GM23338 (cell line): ENCODE results near the gene SLC41A2. TPM values are rescaled to one million over a fixed set of nuclear protein-coding genes. Genes with fewer than 3 reads are reported as not detected.

Source experiments
- ATAC-seq: fragments of 200-7000 bp; cut with Tn5 transposase; 3 replicates; pipeline ENCODE4 v1.9.1; 2020
- DNase-seq: peaks from one replicate; pipeline ENCODE4 v3.0.0-alpha.2; 2015; ENCODE audit warnings: low spot score
- H2AFZ ChIP-seq: fragments of 200-600 bp; sonication (generic); 2 replicates; pipeline ENCODE4 v1.8.0; 2016; ENCODE audit warnings: antibody characterized with exemption, mild to moderate bottlenecking, moderate library complexity
- H3F3A ChIP-seq: fragments of 200-600 bp; sonication (generic); replicated peaks from 2 replicates; pipeline ENCODE4 v1.8.0; 2017; ENCODE audit warnings: antibody characterized with exemption, mixed run types, low read depth
- H3K27ac ChIP-seq: fragments of 200-600 bp; sonication (generic); 2 replicates; pipeline ENCODE4 v1.6.1; 2016; ENCODE audit warnings: low read depth
- H3K27me3 ChIP-seq: fragments of 200-600 bp; sonication (generic); 2 replicates; pipeline ENCODE4 v1.8.0; 2016; ENCODE audit warnings: mild to moderate bottlenecking, mixed run types, moderate library complexity; ENCODE audit not compliant: insufficient read depth
- H3K36me3 ChIP-seq: fragments of 200-600 bp; sonication (generic); 2 replicates; pipeline ENCODE4 v1.8.0; 2016; ENCODE audit warnings: mild to moderate bottlenecking; ENCODE audit not compliant: insufficient read depth
- H3K4me1 ChIP-seq: fragments of 200-600 bp; sonication (generic); 2 replicates; pipeline ENCODE4 v1.8.0; 2016; ENCODE audit warnings: mild to moderate bottlenecking, moderate library complexity; ENCODE audit not compliant: insufficient read depth
- H3K4me2 ChIP-seq: fragments of 200-600 bp; sonication (generic); 2 replicates; pipeline ENCODE4 v1.7.1; 2017; ENCODE audit warnings: mixed run types
- H3K4me3 ChIP-seq: fragments of 200-600 bp; sonication (generic); 2 replicates; pipeline ENCODE4 v1.6.1; 2016; ENCODE audit warnings: mixed run types
- H3K79me2 ChIP-seq: fragments of 200-600 bp; sonication (generic); replicated peaks from 2 replicates; pipeline ENCODE4 v1.8.0; 2017; ENCODE audit warnings: mild to moderate bottlenecking; ENCODE audit not compliant: insufficient read depth
- H3K9me2 ChIP-seq: fragments of 200-600 bp; sonication (generic); 2 replicates; pipeline ENCODE4 v1.8.0; 2017; ENCODE audit not compliant: insufficient read depth
- H4K20me1 ChIP-seq: fragments of 200-600 bp; sonication (generic); replicated peaks from 2 replicates; pipeline ENCODE4 v1.8.0; 2017; ENCODE audit warnings: mild to moderate bottlenecking; ENCODE audit not compliant: insufficient read depth
- H3K27ac Mint-ChIP-seq: 2 replicates; pipeline ENCODE4 v1.8.0; 2020; ENCODE audit warnings: inconsistent platforms, mild to moderate bottlenecking, moderate library complexity, mixed read lengths
- H3K27me3 Mint-ChIP-seq: 3 replicates; pipeline ENCODE4 v1.8.0; 2022; ENCODE audit warnings: low read depth, mild to moderate bottlenecking, moderate library complexity, mixed read lengths, inconsistent platforms; ENCODE audit not compliant: insufficient read depth, poor library complexity
- H3K36me3 Mint-ChIP-seq: 3 replicates; pipeline ENCODE4 v1.8.0; 2021; ENCODE audit warnings: low read depth, mild to moderate bottlenecking, inconsistent platforms, moderate library complexity, mixed read lengths
- H3K4me1 Mint-ChIP-seq: 3 replicates; pipeline ENCODE4 v1.8.0; 2020; ENCODE audit warnings: mild to moderate bottlenecking, inconsistent platforms, mixed read lengths
- H3K4me3 Mint-ChIP-seq: 3 replicates; pipeline ENCODE4 v1.8.0; 2021; ENCODE audit warnings: moderate library complexity, mild to moderate bottlenecking, inconsistent platforms, mixed read lengths
- H3K9me3 Mint-ChIP-seq: 3 replicates; pipeline ENCODE4 v1.8.0; 2020; ENCODE audit warnings: moderate library complexity, mild to moderate bottlenecking, inconsistent platforms, mixed read lengths
- CREB1 ChIP-seq: fragments of 250-450 bp; sonication (Bioruptor Pico); IDR thresholded peaks from 2 replicates; pipeline ENCODE4 v1.5.0; 2020; ENCODE audit warnings: low read depth, mild to moderate bottlenecking, moderate library complexity
- ETS1 ChIP-seq: IDR thresholded peaks from 2 replicates; pipeline ENCODE4 v1.6.1; 2016; ENCODE audit warnings: antibody characterized with exemption
- EZH2phosphoT487 ChIP-seq: fragments of 200-600 bp; sonication (generic); IDR thresholded peaks from one replicate; pipeline ENCODE4 v1.8.1; 2018; ENCODE audit warnings: antibody characterized with exemption; ENCODE audit not compliant: unreplicated experiment
- NANOG ChIP-seq: IDR thresholded peaks from 2 replicates; pipeline ENCODE4 v1.6.1; 2016; ENCODE audit warnings: antibody characterized with exemption, borderline replicate concordance
- POLR2AphosphoS5 ChIP-seq: IDR thresholded peaks from 2 replicates; pipeline ENCODE4 v1.6.1; 2016; ENCODE audit warnings: antibody characterized with exemption, low read depth
- REST ChIP-seq: IDR thresholded peaks from one replicate; pipeline ENCODE4 v1.6.1; 2018; ENCODE audit warnings: antibody characterized with exemption; ENCODE audit not compliant: unreplicated experiment
- STAT1 ChIP-seq: IDR thresholded peaks from one replicate; pipeline ENCODE4 v1.6.1; 2016; ENCODE audit warnings: antibody characterized with exemption; ENCODE audit not compliant: unreplicated experiment
- ZNF331 ChIP-seq: fragments of 250-450 bp; sonication (Bioruptor Pico); IDR thresholded peaks from 2 replicates; pipeline ENCODE4 v1.5.0; 2020; ENCODE audit warnings: low read depth, mild to moderate bottlenecking, moderate library complexity
- polyA plus RNA-seq: library from polyadenylated mRNA; unstranded; fragments of >200 nt; fragmentation: Nextera tagmentation; extraction: Ambion mirVana; gene quantifications from 2 replicates; pipeline ENCODE4 v1.2.1, GENCODE V29; 2016
- total RNA-seq: library from RNA; depleted of rRNA; stranded (reverse); fragments of >200 nt; shearing (Covaris generic); gene quantifications from 2 replicates; pipeline ENCODE4 v1.2.3, GENCODE V29; 2014
- TF ChIP-seq, protein P1 (sequence below), 2 experiments: fragments of 200-600 bp in 1 of 2; sonication (generic) in 1 of 2; conservative IDR thresholded peaks; 2 replicates each; pipeline versions ENCODE4 v1.5.1 to v1.6.1; 2016 to 2017; ENCODE audit warnings: antibody characterized with exemption in 2 of 2, low read depth in 2 of 2, mild to moderate bottlenecking in 2 of 2, moderate library complexity in 1 of 2

Gene SLC41A2
- total and polyA plus RNA-seq, 2 experiments from 2014 or later: 1.5 to 6.8 TPM

DNA sequence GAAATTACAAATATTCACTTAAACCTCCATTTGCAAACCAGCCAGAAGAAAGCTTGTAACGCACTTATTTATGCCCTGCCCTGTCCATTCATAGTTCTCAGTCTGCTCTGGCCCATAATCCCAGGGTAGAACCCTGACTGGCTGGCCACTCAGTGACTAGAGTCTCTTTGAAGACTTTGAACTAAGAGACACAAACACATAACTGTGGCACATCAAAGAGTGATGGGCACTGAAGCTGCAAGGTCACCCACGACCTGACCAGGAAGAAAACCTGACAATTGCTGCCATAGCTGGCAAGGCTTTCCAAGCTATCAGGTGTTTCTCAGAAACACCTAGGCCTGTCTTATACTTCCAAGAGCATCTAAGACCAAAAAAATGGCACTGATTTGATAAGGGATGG lies 28.7 kb downstream of the SLC41A2 start:
- H3K4me1 ChIP-seq: no peaks in the 10 kb centered on the region

DNA sequence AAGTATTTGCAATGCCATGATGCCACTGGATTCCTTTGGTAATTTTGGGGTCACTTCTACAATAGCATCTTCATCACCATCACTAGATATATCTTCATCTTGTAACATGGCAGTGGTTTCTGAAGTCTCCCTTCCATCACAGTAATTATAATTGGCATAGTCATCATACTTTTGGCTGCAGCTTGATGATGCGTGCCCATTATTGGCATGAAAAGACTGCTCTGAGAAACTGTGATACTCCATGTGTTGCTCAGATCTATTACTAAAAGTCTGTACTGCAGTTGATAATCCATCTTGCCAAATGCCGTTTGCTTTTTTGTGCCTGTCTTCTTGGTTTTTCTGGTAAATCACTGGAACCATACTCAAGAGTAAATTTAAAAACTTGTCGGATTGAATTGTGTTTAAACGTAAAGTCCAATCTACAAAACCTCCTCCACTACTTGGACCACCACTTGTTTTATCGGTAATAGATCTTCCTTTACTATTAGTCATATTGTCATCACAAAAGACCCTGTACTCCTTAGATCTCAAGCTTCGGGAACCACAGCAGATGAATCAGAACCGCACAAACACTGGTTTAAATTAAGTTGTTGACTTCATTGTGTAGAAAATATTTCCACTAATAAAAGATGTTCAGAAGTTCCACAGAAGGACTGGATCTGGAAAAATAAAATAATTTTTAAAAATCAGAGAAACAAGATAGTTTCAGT lies 29.9 kb downstream of the SLC41A2 start:
- no peak overlapping the region for H3K4me3 Mint-ChIP-seq
- H3K27me3 Mint-ChIP-seq: no peaks in the 10 kb centered on the region
- Histone ChIP-seq H3K4me3 (no peak overlapping the region), H2AFZ (no peak overlapping the region), H3K27me3 (no peaks in the 10 kb centered on the region), H3K36me3 (no peaks in the 10 kb centered on the region), H3K27ac (no peak overlapping the region), H3K4me2 (no peak overlapping the region), H3K4me1 (no peaks in the 10 kb centered on the region), H3K79me2 (no peaks in the 10 kb centered on the region), H3K9me2 (0 out of 2 replicates have a peak, but pooled peaks cover 5% of the 10 kb centered on the region), H4K20me1 (no peaks in the 10 kb centered on the region; the same call in 1 of the 2 replicates), H3F3A (no peaks in the 10 kb centered on the region)
- TF ChIP-seq, protein P1, sequence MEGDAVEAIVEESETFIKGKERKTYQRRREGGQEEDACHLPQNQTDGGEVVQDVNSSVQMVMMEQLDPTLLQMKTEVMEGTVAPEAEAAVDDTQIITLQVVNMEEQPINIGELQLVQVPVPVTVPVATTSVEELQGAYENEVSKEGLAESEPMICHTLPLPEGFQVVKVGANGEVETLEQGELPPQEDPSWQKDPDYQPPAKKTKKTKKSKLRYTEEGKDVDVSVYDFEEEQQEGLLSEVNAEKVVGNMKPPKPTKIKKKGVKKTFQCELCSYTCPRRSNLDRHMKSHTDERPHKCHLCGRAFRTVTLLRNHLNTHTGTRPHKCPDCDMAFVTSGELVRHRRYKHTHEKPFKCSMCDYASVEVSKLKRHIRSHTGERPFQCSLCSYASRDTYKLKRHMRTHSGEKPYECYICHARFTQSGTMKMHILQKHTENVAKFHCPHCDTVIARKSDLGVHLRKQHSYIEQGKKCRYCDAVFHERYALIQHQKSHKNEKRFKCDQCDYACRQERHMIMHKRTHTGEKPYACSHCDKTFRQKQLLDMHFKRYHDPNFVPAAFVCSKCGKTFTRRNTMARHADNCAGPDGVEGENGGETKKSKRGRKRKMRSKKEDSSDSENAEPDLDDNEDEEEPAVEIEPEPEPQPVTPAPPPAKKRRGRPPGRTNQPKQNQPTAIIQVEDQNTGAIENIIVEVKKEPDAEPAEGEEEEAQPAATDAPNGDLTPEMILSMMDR (conservative IDR thresholded peaks at IDR 0.05; ENCODE audit: low read depth in 2 of 2): no peak
- no peak for TF ChIP-seq ETS1
- no peak for TF ChIP-seq REST
- TF ChIP-seq CREB1: no peak
- no peak for TF ChIP-seq ZNF331 (CRISPR knock-in tag)
- no peak for TF ChIP-seq POLR2AphosphoS5
- no peak for TF ChIP-seq EZH2phosphoT487
- TF ChIP-seq STAT1: no peak
- TF ChIP-seq NANOG: no peak
- DNase-seq (no peak), ATAC-seq (no peak)
- no peaks in the 10 kb centered on the region for H3K9me3 Mint-ChIP-seq
- no peaks in the 10 kb centered on the region for H3K36me3 Mint-ChIP-seq
- H3K27ac Mint-ChIP-seq: no peak overlapping the region
- H3K4me1 Mint-ChIP-seq: no peaks in the 10 kb centered on the region

More for the DNA sequence above, 28.7 kb downstream of the SLC41A2 start:
- no peaks in the 10 kb centered on the region for H3F3A ChIP-seq
- H3K27me3 Mint-ChIP-seq: no peaks in the 10 kb centered on the region
- no peak overlapping the region for H3K4me2 ChIP-seq
- H3K27ac Mint-ChIP-seq: no peak overlapping the region
- H3K9me3 Mint-ChIP-seq: no peaks in the 10 kb centered on the region
- H3K79me2 ChIP-seq: no peaks in the 10 kb centered on the region
- TF ChIP-seq ETS1: no peak
- 0 out of 2 replicates have a peak, but pooled peaks cover 5% of the 10 kb centered on the region for H3K9me2 ChIP-seq
- H4K20me1 ChIP-seq: no peaks in the 10 kb centered on the region; the same call in 1 of the 2 replicates
- H3K36me3 ChIP-seq: no peaks in the 10 kb centered on the region
- no peaks in the 10 kb centered on the region for H3K27me3 ChIP-seq
- H3K36me3 Mint-ChIP-seq: no peaks in the 10 kb centered on the region
- ATAC-seq (no peak), DNase-seq (no peak)
- H3K27ac ChIP-seq: no peak overlapping the region
- H2AFZ ChIP-seq: no peak overlapping the region
- no peaks in the 10 kb centered on the region for H3K4me1 Mint-ChIP-seq
- H3K4me3 ChIP-seq: no peak overlapping the region
- H3K4me3 Mint-ChIP-seq: no peak overlapping the region
